ENCODE data around the gene CMYA5.

Gene CMYA5

DNA sequence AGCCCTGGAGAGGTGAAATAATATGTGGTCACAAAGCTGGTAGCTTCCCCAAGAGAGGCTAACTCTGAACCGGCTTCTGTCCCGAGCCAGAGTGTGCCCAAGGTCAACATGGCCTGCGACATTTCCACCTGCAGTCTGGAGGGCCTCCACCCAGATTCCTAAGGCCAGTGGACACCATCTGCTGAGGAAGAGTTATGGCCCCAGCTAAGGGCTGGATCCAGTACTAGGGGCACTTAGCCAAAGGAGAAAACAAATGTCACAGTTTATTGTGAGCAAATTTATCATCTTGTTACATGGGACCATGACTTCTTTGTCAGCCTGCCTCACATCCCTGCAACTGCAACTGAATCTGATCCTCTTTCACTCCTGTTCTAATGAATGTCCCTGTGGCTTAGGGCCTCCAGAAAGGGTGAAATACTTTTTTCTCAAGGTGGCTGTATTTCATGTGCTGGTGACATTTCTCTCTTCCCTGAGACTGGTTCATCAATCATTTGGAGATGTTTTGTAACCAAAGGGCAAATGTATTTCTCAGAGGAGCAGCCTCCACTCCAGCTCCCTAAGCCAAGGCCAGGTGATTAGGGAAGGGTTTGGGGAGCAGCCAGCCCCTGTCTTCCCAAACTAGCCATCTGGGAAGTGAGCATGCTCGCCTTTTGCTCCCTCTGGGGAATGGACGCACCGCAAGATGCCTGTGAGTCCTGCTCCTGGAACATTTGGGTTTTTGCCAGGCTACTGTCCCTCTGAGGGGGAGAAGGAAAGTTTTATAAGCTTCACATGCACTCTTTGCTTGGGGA is 148.3 kb downstream of the CMYA5 start:
- no peak for DNase-seq

DNA sequence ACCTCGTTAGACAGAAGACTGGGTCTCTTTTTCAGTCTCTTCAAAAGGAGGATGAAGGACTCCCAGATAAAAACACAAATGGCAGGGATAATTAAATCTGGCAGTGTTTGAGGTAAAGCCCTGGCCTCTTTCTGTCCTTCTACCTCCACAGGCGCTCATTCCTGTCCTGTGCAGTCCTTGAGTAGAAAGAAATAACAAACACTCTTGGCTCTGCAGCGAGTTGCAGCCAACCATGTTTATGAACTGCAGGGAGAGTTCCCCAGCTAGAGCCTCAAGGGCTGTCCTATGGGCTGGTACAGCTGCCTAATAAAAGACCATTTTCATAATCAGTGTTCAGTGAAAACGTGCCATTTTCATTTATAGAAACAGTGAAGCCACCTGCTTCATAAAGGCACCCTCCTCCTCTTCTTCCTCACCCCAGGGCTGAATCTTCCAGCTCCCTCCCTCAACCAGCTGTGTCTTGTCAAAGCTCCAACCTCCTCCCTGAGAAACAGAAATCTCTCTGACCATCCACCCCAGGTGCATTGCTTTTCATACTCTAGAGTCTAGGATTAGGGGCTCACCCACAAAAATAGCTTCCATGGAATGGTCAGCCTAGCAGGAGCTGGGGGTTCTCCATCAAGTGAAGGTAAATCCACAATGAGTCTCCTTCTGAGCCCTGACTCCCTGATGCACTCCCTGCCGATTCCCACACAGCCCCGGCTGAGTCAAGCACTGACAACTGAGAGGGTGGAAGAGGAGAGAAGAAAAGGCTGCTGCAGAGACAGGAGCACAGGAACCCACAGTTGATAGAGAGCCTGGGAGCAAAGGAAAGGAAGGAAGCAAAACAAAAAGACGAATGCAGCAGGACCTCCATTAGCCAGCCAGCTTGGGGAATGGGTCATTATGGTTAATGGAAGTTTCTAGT is 150.7 kb downstream of the CMYA5 start:
- no peak for DNase-seq

DNA sequence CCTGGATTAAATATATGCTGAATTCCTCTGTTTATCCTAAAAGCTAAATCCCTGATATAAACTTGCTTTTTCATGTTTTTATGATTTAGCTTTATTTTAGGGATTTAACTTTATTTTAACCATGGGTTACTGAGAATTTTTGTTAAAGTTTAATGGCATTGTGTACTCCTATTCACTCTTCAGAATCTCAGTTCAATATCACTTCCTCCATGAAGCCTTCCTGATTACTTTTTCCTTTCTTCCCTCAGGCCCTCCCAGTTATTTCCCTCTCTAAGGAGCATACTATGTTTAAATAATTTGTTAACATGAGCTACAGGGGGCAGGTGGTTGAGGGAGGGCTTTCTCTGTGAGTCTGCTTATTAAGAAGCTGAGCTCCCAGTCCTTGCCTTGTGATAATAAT is 151.5 kb downstream of the CMYA5 start:
- no peak for DNase-seq

DNA sequence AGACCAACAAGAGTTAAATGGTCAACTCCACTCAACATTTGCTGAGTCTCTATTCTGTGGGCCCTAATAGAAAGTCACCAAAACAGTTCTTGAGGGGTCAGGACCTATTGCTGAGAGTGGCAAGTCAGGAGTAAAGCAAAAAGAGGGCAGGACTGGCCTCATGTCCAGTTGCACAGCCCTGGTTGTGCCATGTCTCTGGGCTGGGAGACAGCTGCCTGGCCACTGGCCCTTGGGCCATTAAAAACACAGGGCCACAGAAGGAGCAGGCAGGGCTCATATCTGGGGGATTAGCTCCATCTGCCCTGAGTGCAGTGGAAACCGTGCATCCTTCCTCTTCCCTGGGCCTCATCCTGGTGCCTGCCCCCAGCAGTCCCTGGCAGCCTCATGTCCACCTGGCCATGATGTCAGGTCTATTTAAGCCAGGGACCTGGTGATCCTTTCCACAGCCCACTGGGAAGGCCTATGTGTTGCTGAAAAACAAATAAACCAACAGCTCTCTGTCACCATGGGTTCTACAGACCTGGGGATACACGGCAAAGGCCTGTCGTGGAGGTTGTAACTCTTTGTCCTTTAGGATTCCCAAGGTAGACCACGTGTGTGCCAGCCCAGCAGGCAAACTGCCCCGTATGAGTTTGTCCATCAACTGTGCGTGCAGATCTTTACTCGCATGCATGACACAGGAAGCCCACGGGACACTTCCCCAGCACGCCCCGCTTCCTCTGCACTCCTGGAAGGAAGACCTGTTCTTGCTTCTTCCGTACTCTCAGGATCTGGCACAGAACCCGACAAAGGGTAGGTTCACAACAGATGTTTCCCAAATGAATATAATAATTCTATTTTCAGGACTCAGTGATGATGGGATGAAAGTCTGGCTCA is 152.6 kb downstream of the CMYA5 start:
- no peak for DNase-seq

DNA sequence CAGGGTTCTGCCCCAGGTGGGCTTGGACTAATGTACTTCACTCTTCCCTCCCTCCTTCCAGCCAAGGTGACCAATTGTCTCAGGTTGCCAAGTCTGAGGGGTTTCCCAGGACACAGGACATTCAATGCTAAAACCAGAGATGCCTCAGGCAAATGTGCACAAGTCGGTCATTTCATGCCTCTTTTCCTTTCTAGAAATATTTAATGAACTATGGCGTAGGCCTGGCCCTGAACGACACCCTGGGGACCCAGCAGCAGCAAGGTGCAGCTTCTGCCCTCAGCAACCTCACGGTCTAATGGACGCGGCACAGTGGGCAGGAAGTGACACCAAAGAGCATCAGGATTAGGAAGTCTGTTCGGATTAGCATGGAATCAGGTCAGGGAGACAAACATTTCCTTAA is 153.4 kb downstream of the CMYA5 start:
- no peak for DNase-seq

DNA sequence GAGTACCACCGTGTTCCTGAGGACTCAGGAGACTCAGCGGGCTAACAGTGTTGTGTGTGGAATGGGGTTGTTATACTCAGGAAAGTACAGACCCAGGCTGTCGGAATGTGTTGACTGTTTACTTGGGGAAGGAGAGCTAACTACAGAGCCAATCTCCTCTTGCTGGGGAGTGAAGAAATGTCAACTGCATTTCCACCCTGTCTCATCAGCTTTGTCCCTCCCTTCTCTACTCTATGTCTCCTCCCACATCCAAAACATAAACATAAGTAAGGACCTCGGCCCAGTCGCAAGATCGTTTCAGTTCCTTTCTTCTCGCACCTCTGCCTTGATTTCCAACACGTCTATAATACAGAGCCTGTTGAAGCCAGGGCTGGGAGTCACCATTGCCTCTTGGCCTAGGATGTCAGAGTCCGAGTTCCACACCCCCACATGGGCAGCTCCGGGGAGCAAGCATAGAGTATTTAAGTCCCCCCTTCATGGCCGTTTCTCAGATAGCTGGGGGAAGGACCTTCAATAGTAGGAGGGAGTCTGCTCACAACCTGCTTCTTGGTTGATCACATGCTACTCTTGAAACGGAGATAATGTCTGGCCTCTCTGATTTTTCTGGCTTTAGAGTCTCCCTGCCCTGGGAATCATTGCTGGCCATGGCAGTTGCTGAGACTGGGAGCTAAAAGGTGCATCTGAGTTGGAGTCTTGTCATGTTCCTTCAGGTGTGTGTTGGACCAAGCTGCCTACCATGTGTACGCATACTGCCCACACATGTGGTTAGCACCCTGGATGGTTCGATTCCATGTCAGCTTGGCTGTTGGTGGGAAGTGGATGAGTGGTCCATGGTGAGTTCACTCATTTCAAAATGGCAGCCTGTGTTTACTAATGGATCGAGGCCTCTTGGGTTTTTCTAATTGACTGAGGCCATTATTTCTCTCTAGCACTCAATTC is 154.1 kb downstream of the CMYA5 start:
- no peak for DNase-seq

DNA sequence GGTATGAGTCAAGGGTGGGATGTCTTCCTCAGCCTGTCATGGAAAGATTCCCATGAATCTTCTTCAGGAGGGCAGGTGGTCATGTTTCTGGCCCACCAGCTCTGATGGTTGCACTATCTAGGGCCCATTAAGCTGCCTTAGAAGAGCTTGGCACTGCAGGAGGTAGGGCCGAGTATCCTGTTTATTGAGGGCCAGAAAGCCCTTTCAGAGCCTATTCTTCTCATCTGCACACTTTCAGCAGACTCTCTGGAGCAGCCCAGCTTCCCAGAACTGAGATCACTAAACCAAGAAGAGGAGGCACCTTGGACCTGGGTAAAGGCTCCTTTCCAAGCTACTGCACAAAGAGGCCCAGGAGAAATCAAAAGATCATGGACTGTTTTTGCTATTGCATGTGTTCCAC is 154.9 kb downstream of the CMYA5 start:
- no peak for DNase-seq

DNA sequence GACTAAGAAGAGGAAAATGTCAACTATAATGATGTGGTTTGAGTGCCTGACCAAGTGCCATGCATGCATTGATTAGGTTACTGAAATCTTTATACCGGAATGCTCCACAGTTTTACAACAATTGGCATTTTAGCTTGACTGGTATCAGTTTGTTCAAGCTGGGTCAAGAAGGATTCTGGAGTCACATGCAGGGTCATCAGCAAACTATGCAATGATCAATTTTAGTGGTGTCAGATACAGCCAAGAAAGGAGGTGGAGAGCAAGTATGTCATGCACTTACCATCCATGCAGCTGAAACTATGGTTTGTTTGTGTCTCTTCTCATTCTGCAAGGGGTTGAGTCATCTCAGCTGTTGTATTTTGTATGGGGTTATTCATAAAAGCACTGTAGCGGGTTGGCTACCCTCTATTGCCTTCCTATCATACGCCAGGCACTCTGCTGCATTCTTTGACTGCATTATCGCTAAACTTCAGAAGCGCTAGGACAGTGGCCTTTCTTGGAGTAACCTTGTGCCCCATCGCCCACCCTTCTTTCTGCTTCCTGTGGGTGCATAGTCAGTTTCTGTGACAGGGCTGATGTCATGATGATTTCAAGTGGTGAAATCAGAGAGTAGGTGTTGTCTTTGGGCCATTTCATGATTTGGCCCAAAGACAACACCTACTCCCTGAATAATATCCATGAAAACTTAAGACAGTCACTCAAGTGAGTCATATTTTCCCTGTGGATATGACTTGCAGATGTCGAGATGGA is 156.0 kb downstream of the CMYA5 start:
- peak; percentile 51 for DNase-seq

DNA sequence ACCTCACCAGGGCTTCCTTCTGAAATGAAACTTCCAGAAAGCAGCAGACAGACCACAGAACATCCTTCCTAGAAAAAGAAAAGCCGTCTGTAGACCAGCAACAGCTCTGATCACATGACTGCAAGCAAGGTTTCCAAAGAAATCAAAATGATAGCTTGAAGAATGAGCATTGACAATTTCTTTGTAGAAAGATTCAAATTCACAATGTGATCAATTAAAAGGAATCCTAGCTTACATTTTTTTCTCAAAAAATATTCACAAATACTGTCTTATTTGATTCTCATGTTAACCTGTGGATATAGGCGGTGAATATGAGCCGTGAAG is 156.5 kb downstream of the CMYA5 start:
- no peak for DNase-seq

DNA sequence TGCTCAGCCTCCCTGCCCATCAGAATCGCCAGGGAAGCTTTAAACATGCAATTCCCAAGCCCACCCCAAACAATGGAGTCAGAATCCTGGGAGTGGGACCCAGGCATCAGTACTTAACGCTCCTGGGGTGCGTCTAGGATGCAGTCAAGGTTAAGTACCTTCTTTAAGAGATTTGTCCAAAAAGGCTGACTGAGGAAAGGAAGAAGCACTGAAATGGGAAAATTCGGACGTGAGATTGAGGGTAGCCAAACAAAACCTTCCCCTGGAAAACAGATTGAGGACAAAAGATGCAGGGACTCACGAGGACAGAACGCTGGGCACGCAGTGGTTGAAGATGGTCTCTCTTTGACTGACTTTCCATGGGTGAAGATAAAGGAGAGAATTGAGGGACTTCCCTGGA is 157.9 kb downstream of the CMYA5 start:
- DNase-seq = no peak

DNA sequence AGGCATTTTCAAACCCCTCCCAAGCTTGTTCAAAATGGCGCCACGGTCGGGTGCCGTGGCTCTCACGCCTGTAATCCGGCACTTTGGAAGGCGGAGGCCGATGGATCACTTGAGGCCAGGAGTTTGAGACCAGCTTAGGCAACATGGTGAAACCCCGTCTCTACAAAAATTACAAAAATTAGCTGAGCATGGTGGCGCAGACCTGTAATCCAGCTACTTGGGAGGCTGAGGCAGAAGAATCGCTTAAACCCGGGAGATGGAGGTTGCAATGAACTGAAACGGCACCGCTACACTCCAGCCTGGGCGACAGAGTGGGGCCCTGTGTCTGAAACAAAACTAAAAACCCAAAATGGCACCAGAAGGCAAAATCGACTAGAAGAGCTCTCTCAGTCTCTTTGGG is 159.4 kb downstream of the CMYA5 start:
- DNase-seq = no peak

Measured in T1000 (cell line).